Measurements from ENCODE around the gene ATAD1. TPM values are rescaled to one million over a fixed set of nuclear protein-coding genes. Genes with fewer than 3 reads are reported as not detected.
"Not testable (repeated sequence)": the region's sequence is repeated elsewhere in the genome, so short reads cannot be mapped to it uniquely, and the experiment has no call there.

The ATAD1 gene
- total RNA-seq, 1 experiment from 2014 or later, result 46.7 TPM

- TF ChIP-seq MYBL2 (CRISPR knock-in tag; IDR thresholded peaks at IDR 0.05), result no peak
- no peak for TF ChIP-seq STAT6 (CRISPR knock-in tag; conservative IDR thresholded peaks at IDR 0.05; ENCODE audit: low read depth)
- TF ChIP-seq, protein P1, sequence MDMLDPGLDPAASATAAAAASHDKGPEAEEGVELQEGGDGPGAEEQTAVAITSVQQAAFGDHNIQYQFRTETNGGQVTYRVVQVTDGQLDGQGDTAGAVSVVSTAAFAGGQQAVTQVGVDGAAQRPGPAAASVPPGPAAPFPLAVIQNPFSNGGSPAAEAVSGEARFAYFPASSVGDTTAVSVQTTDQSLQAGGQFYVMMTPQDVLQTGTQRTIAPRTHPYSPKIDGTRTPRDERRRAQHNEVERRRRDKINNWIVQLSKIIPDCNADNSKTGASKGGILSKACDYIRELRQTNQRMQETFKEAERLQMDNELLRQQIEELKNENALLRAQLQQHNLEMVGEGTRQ (CRISPR knock-in tag; IDR thresholded peaks at IDR 0.05), result no peak
- no peak for TF ChIP-seq ZNF671 (CRISPR knock-in tag; IDR thresholded peaks at IDR 0.05)
- TF ChIP-seq ZNF263 (CRISPR knock-in tag; IDR thresholded peaks at IDR 0.05; ENCODE audit: low read depth), result no peak
- TF ChIP-seq JAZF1 (CRISPR knock-in tag; IDR thresholded peaks at IDR 0.05), result no peak
- TF ChIP-seq, protein P2, sequence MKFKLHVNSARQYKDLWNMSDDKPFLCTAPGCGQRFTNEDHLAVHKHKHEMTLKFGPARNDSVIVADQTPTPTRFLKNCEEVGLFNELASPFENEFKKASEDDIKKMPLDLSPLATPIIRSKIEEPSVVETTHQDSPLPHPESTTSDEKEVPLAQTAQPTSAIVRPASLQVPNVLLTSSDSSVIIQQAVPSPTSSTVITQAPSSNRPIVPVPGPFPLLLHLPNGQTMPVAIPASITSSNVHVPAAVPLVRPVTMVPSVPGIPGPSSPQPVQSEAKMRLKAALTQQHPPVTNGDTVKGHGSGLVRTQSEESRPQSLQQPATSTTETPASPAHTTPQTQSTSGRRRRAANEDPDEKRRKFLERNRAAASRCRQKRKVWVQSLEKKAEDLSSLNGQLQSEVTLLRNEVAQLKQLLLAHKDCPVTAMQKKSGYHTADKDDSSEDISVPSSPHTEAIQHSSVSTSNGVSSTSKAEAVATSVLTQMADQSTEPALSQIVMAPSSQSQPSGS (CRISPR knock-in tag; IDR thresholded peaks at IDR 0.05; ENCODE audit: borderline replicate concordance, low read depth), result no peak
- TF ChIP-seq, protein P3, sequence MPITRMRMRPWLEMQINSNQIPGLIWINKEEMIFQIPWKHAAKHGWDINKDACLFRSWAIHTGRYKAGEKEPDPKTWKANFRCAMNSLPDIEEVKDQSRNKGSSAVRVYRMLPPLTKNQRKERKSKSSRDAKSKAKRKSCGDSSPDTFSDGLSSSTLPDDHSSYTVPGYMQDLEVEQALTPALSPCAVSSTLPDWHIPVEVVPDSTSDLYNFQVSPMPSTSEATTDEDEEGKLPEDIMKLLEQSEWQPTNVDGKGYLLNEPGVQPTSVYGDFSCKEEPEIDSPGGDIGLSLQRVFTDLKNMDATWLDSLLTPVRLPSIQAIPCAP (CRISPR knock-in tag; IDR thresholded peaks at IDR 0.05), result no peak
Observed at GRCh38 chr10:87849001-87849400, 31.0 kb upstream of the ATAD1 start (continued).

GRCh38 chr10:87847550-87847949 is 29.5 kb upstream of the ATAD1 start:
- Mint-ChIP-seq H3K9me3 (0 out of 2 replicates have a peak, but pooled peaks cover 3% of the 10 kb centered on the region), H3K36me3 (no peaks in the 10 kb centered on the region), H3K27me3 (ENCODE audit: low read depth) (no peaks in the 10 kb centered on the region; the same call in 1 of the 2 replicates), H3K27ac (no peak overlapping the region), H3K4me3 (no peak overlapping the region), H3K4me1 (peaks cover 19% of the 10 kb centered on the region)
- TF ChIP-seq NFYB (CRISPR knock-in tag; conservative IDR thresholded peaks at IDR 0.05; ENCODE audit: low read depth), result no peak
- TF ChIP-seq IRF2 (CRISPR knock-in tag; IDR thresholded peaks at IDR 0.05; ENCODE audit: borderline replicate concordance, low read depth), result no peak
- TF ChIP-seq ESRRA (CRISPR knock-in tag; IDR thresholded peaks at IDR 0.05; ENCODE audit: borderline replicate concordance), result no peak
- TF ChIP-seq CREM (CRISPR knock-in tag; IDR thresholded peaks at IDR 0.05), result no peak
- TF ChIP-seq ZNF263 (CRISPR knock-in tag; IDR thresholded peaks at IDR 0.05; ENCODE audit: low read depth), result no peak
- no peak for TF ChIP-seq CREB1 (CRISPR knock-in tag; IDR thresholded peaks at IDR 0.05)
- TF ChIP-seq ELF4 (CRISPR knock-in tag; IDR thresholded peaks at IDR 0.05; ENCODE audit: low read depth), result no peak
- no peak for TF ChIP-seq ERG (CRISPR knock-in tag; IDR thresholded peaks at IDR 0.05)
- CTCF ChIA-PET, result no interaction called here
- DNase-seq (ENCODE audit: low spot score) (no peak), ATAC-seq (no peak)
- POLR2A ChIA-PET, result no interaction called here

DNA sequence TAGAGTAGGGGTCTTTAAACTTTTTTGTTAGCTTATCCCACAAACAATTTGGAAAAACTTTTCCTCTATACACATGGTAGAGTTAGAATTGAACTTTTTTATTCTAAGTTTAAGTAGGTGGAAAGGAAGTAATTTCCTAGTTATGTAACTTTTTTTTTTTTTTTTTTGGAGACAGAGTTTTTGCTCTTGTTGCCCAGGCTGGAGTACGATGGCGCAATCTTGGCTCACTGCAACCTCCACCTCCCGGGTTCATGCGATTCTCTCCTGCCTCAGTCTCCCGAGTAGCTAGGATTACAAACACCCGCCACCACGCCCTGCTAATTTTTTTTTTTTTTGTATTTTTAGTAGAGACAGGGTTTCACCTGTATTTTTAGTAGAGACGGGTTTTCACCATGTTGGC is 28.7 kb upstream of the ATAD1 start:
- peaks cover 23% of the 10 kb centered on the region for H3K4me1 Mint-ChIP-seq
- not testable (repeated sequence) for ATAC-seq; H3K9me3 Mint-ChIP-seq; H3K27ac Mint-ChIP-seq; H3K27me3 Mint-ChIP-seq (ENCODE audit: low read depth); H3K4me3 Mint-ChIP-seq; DNase-seq (ENCODE audit: low spot score); H3K36me3 Mint-ChIP-seq
- POLR2A ChIA-PET, result interaction anchor here (0.9 kb wide), 1 partner anchor 29 kb away, joined by 7 read pairs; the partner anchor contains the start of gene ATAD1
- CTCF ChIA-PET, result interaction anchor here (0.7 to 1.5 kb wide), 2 partner anchors 20 to 268 kb away, joined by 4 to 5 read pairs; no protein-coding TSS in a partner anchor

Data from WTC11 (cell line).